Esophagus muscularis mucosa (tissue), 4 donors: ENCODE results near the gene MLC1.

Experiments used
- CTCF ChIP-seq, 3 experiments: fragments of 200-600 bp in 2 of 3; fragments of 450-650 bp in 1 of 3; sonication (generic) in 2 of 3; IDR thresholded peaks; one replicate each; pipeline ENCODE4 v1.5.1; 2017 to 2019; ENCODE audit warnings: antibody characterized with exemption in 3 of 3, mild to moderate bottlenecking in 2 of 3, moderate library complexity in 1 of 3
- EP300 ChIP-seq: sonication (generic); formaldehyde crosslinking; IDR thresholded peaks from one replicate; pipeline ENCODE4 v1.6.1; 2017; ENCODE audit warnings: antibody characterized with exemption
- POLR2A ChIP-seq: fragments of 450-650 bp; IDR thresholded peaks from one replicate; pipeline ENCODE4 v1.6.1; 2017; ENCODE audit warnings: antibody characterized with exemption, moderate library complexity, mild to moderate bottlenecking, low read depth
- POLR2AphosphoS5 ChIP-seq, 2 donors: sonication (generic); formaldehyde crosslinking; IDR thresholded peaks; one replicate each; pipeline ENCODE4 v1.6.1; 2017; ENCODE audit warnings: antibody characterized with exemption in 2 of 2

GRCh38 chr22:50091092-50091768, 6.0 kb upstream of the MLC1 start:
- TF ChIP-seq CTCF (IDR thresholded peaks at IDR 0.05) (no peak), POLR2A (no peak), EP300 (no peak), POLR2AphosphoS5 (IDR thresholded peaks at IDR 0.05) (no peak)
